IPS-11a (cell line): ENCODE data around the gene DIAPH1.
A peak's percentile ranks its signal among the peaks of the same experiment; 100 is the strongest.

ENCODE experiments used
- H3K4me3 ChIP-seq: one replicate; pipeline ENCODE4 v1.5.1; 2013; ENCODE audit warnings: low read depth, low read length, control low read depth

DIAPH1 gene

GRCh38 chr5:141618804-141619554 is at the start of gene DIAPH1:
Gene DIAPH1 (minus strand): TSS chr5:141619000. CDS start chr5:141618914, 86 bp downstream.
- H3K4me3 ChIP-seq = peak within 1 kb of the TSS; percentile 73

DNA sequence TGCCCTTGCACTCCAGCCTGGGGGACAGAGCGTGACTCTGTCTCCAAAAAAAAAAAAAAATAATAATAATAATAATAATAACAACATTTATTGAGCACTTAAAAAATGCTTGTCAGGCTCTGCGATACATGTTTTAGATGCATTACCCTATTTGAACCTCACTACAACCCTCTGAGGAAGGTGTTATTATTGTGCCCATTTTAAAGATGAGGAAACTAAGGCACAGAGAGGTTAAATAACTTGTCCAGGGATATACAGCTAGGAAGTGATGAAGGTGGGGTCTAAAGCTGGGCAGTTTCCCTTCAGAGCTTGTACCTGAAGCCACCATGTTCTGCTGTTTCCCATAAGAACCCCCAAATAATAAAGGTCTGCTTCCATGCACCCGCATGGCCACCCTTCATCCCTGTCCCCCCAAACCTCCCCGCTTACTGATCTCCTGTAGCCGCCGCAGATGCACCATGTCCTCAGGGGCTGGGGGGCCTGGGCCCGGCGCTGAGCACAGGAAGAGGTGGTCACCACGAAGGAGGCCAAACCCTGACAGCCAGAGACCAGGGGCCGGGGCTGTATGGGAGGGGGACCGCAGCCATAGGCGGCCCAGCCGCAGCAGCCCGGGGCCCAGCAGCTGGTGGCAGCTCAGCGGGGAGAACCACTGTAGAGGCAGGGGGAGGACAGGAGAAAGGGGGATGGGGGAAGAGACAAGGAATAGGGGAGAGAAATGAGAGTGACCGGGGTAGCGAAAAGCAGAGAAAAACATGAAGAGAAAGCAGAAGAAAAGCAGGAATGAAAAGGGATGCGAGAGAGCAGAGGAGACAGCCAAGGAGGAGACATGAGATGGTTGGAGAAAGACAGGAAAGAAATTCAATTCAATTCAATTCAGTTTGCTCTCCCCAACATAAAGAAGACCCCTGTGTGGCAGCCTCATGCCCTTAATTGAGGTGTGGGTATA is 47.5 kb upstream of the DIAPH1 start:
- H3K4me3 ChIP-seq = no peak overlapping the region

DNA sequence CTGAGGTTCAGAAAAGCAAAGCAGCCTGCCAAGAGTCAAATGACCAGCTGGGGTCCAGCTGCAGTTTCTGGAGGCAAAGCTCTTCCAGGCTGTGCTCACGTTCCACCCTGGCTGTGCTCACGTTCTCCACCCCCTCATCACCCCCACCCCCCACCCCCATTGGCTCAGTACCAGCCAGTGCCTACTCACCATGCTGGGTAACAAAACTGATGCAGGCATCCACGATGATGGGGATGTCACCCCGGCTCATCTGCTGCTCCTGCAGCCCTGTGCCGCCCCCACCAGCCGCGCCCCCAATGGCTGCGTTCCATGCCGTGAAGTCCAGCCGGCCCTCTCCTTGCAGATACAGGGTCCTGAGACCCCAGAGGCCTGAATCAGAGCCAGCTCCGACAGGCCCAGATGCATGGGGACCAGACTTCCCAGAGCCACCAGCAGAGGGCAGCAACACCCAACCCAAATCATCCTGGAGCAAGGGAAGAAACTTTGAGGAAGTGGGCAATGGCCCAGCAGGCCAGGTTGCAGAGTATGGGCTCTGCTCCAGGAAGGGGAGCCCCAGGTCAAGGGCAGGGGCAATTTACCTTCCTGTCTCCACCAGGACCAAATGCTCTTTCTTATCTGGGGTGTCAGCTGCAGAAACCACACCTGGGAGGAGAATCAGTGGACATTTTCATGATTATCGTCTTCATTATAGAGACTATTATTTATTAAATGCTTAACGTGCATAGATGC is 46.1 kb upstream of the DIAPH1 start:
- no peak overlapping the region for H3K4me3 ChIP-seq

GRCh38 chr5:141663506-141663905 is 44.7 kb upstream of the DIAPH1 start:
- no peak overlapping the region for H3K4me3 ChIP-seq

DNA sequence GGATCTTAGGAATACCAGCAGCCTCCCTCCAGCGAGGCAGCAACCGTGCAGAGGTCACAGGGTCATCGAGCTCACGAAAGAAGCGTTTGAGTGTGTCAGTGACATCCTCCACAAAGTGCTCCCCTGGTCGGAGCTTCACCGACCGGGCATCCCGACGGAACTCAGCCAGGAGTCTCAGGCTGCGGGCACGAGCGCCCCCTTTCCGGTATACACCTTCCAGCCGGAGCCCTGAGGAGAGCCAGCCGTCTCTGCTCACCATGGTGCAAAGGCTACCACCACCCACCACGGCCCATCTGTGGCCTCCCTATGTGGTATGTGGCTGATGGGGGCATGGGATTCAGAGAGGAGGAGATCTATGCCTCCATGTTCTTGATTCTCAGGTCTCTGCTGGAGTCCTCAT is 43.2 kb upstream of the DIAPH1 start:
- no peak overlapping the region for H3K4me3 ChIP-seq

DNA sequence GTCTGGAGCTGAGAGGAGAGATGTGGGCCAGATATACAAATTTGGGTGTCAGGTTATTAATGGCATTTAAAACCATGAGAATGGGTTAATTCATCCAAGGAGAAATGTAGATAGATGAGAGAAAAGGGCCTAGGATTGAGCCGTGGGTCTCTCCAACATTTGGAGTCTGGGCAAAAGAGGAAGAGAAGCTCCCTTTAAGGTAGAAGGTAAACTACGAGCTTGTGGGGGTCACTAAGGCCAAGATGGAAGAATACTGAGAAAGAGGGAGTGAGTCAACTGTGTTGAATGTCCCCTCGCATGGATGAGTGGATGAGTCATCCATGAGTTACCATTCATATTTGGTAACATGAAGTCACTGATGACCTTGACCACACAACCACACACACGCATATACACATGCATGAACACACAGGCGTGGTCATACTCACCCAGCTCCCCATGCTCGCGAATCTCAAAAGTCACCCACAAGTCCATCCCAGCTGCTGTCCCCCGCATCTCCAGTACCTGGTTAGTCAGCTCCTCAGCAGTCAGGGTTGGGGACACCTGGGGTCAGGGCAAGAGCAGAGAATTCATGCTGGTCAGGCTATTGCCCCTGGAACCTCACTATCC is 39.2 kb upstream of the DIAPH1 start:
- H3K4me3 ChIP-seq = no peak overlapping the region

DNA sequence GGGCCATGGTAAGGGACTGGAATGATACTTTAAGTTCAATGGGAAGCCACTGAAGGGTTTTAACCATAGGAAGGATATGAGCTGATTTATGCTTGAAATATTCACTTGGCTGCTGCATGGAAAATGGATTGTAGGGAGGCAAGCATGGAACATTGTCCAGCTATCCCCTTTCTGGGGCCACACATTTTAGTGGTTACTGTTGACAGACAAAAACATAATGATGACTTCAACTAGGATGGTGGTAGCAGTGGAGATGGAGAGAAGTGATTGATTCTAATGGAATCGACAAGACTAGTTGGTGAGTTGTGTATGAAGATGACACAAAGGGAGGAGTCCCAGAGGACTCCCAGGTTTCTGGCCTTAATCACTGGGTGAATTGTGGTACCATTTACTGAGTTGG is 38.6 kb upstream of the DIAPH1 start:
- H3K4me3 ChIP-seq = no peak overlapping the region

GRCh38 chr5:141656396-141656795 is 37.6 kb upstream of the DIAPH1 start:
- no peak overlapping the region for H3K4me3 ChIP-seq

DNA sequence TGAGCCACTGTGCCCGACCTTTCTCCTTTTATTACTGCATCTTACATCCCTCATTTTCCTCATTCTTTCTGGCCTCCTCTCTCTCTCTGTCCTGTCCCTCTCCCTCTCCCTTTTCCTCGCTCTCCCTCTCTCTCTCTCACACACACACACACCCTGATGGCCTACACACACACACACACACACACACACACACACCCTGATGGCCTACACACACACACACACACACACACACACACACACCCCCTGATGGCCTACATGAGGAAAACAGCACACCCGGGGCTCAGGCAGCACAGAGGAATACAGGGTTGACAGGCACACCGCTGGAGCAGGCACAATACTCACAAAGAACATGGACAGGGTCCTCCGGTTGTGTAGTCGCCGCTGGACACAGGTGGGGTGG is 36.2 kb upstream of the DIAPH1 start:
- no peak overlapping the region for H3K4me3 ChIP-seq

DNA sequence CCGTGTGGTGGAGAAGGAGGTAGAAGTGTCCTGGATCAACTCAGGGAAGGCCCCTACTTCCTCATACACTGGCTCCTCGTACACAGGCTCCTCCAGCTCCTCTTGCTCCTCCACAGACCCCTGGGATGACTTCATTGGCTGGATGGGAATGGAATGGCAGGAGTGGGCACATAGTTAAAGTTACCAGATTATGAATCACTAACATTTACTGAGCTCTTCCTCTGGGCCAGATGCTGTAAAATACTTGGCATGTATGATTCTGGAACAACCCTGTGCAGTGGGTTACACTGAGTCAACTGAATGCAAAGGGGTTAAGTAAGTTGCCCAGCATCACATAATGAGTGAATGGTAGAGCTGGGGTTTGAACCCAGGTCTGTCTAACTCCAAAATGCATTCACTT is 35.5 kb upstream of the DIAPH1 start:
- no peak overlapping the region for H3K4me3 ChIP-seq

DNA sequence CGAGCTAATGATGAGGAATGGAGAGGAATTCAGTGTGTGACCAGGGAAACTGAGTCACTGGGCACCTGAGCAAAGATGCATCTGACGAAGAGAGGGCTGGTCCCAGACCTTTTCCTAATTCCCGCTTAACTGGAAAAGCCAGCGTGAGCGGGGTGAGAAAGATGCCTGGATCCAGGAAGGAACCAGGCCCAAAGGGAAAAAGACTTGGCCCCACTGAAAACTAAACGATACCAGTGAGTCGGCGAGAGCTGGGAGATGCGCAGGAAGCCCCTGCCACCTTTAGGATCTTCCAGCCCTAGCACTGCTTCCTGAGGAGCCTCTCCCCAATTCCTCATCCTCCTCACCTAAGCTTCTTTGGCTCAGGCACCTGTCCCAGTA is 32.9 kb upstream of the DIAPH1 start:
- H3K4me3 ChIP-seq = peak overlapping the region; percentile 18

GRCh38 chr5:141650851-141651727 is 32.3 kb upstream of the DIAPH1 start, which contains the start of gene FCHSD1:
Gene FCHSD1 (minus strand): TSS chr5:141651418. CDS start chr5:141651368, 50 bp downstream.
- H3K4me3 ChIP-seq = peak within 1 kb of the TSS; percentile 63

DNA sequence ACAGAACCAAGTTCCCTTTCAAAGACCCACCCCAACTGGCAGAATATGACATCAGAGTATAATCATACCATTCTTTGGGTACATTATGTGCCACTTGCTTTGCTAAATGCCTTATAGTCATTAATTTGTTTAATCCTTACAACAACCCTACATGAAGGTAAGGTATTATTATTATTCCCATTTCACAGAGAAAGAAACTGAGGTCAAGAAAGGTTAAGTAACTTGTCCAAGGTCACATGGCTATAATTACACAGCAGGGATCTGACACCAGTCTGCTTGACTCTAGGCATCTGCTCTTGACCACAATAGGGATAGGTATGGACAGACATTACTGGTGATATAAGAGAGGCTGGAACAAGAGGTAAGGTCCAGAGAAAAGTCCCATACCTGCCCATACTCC is 31.2 kb upstream of the DIAPH1 start:
- no peak overlapping the region for H3K4me3 ChIP-seq

GRCh38 chr5:141649056-141649688 is 30.4 kb upstream of the DIAPH1 start:
- no peak overlapping the region for H3K4me3 ChIP-seq

- H3K4me3 ChIP-seq = no peak overlapping the region
Observed at GRCh38 chr5:141647851-141648250, 29.1 kb upstream of the DIAPH1 start.

DNA sequence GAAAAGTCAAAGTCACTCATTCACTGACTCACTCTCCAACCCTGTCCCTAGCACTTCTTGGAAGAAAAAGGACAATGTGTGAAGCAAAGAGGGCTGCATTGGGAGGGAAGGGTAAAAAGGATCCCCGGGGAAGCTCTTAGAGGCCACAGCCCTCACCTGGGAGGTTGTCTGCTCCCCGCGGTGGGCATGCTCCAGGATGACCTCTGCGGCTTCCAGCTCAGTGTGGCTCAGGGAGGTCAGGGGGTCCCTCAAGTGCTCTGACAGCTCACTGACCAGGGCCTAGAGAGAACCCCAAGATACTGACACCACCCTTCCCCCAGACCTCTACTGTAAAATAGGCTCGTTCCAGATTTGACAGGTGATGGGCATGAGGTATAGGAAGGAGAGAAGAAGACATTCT is 28.4 kb upstream of the DIAPH1 start:
- no peak overlapping the region for H3K4me3 ChIP-seq

GRCh38 chr5:141646026-141646425 is 27.2 kb upstream of the DIAPH1 start:
- no peak overlapping the region for H3K4me3 ChIP-seq

- no peak overlapping the region for H3K4me3 ChIP-seq
Observed at GRCh38 chr5:141641634-141642267, 23.0 kb upstream of the DIAPH1 start.

GRCh38 chr5:141640698-141641097 is 21.9 kb upstream of the DIAPH1 start:
- H3K4me3 ChIP-seq = no peak overlapping the region
